Temporal lobe (tissue), 2 donors: ENCODE measurements around the gene ARL6IP4. TPM values are rescaled to one million over a fixed set of nuclear protein-coding genes. Genes with fewer than 3 reads are reported as not detected.

Experiments used
- small RNA-seq: library from RNA; depleted of rRNA; stranded (forward); fragments of <200 nt; gene quantifications from one replicate; pipeline ENCODE3, GENCODE V24; 2014; ENCODE audit warnings: low replicate concordance
- total RNA-seq: library from RNA; depleted of rRNA; stranded (reverse); fragments of >200 nt; gene quantifications from one replicate; pipeline ENCODE4 v1.2.3, GENCODE V29; 2014

The ARL6IP4 gene
- total RNA-seq, 1 donor from 2014 or later: 26.3 TPM

Small RNA genes lying within 50 kb of the gene (small RNA-seq; reads per million reads assigned to genes)
- not detected for gene ARL6IP4
- gene MIR4304: not detected

Other genes with a start within 250 kb of the ARL6IP4 start
- 0.49 TPM for gene HCAR1, start 249.8 kb upstream of the ARL6IP4 start, total RNA-seq
- gene DENR, start 227.9 kb upstream of the ARL6IP4 start, total RNA-seq: 33.4 TPM
- 7.4 TPM for gene CCDC62, start 206.1 kb upstream of the ARL6IP4 start, total RNA-seq
- 75.7 TPM for gene HIP1R, start 145.2 kb upstream of the ARL6IP4 start, total RNA-seq
- 21.9 TPM for gene VPS37B, start 84.6 kb upstream of the ARL6IP4 start, total RNA-seq
- gene ABCB9, start 14.2 kb upstream of the ARL6IP4 start, total RNA-seq: 15.0 TPM
- 4.9 TPM for gene OGFOD2, start 5.4 kb upstream of the ARL6IP4 start, total RNA-seq
- gene PITPNM2, start 170.4 kb downstream of the ARL6IP4 start, total RNA-seq: 8.4 TPM